Ishikawa (cell line): ENCODE measurements around the gene PCDH9.

ENCODE experiments used
- CEBPB ChIP-seq: IDR thresholded peaks from 2 replicates; pipeline ENCODE4 v1.6.1; 2012
- CREB1 ChIP-seq: IDR thresholded peaks from 2 replicates; pipeline ENCODE4 v1.6.1; 2012; ENCODE audit warnings: low read depth
- EGR1 ChIP-seq: IDR thresholded peaks from 2 replicates; pipeline ENCODE4 v1.6.1; 2012
- EP300 ChIP-seq: IDR thresholded peaks from 2 replicates; pipeline ENCODE4 v1.6.1; 2012; ENCODE audit warnings: borderline replicate concordance
- FOXM1 ChIP-seq: IDR thresholded peaks from 2 replicates; pipeline ENCODE4 v1.6.1; 2012; ENCODE audit warnings: low read depth, borderline replicate concordance
- NFIC ChIP-seq: IDR thresholded peaks from 2 replicates; pipeline ENCODE4 v1.6.1; 2012
- RAD21 ChIP-seq: IDR thresholded peaks from 2 replicates; pipeline ENCODE4 v1.6.1; 2012; ENCODE audit warnings: low read depth
- REST ChIP-seq: IDR thresholded peaks from 2 replicates; pipeline ENCODE4 v1.6.1; 2012; ENCODE audit warnings: low read depth, mild to moderate bottlenecking
- TAF1 ChIP-seq: IDR thresholded peaks from 2 replicates; pipeline ENCODE4 v1.6.1; 2012; ENCODE audit warnings: low read depth, mild to moderate bottlenecking
- TCF12 ChIP-seq: IDR thresholded peaks from 2 replicates; pipeline ENCODE4 v1.6.1; 2012; ENCODE audit warnings: low read depth
- TEAD4 ChIP-seq: IDR thresholded peaks from 2 replicates; pipeline ENCODE4 v1.6.1; 2012
- YY1 ChIP-seq: IDR thresholded peaks from 2 replicates; pipeline ENCODE4 v1.6.1; 2012; ENCODE audit warnings: low read depth
- ZBTB7A ChIP-seq: IDR thresholded peaks from 2 replicates; pipeline ENCODE4 v1.6.1; 2012; ENCODE audit warnings: low read depth
- TF ChIP-seq, protein P1 (sequence below): IDR thresholded peaks from 2 replicates; pipeline ENCODE4 v1.6.1; 2012
- TF ChIP-seq, protein P2 (sequence below): IDR thresholded peaks from 2 replicates; pipeline ENCODE4 v1.6.1; 2012

The PCDH9 gene

GRCh38 chr13:66847541-66847940 is 382.6 kb downstream of the PCDH9 start:
- TF ChIP-seq REST (no peak), TAF1 (no peak), YY1 (no peak)

GRCh38 chr13:66845393-66845792 is 384.7 kb downstream of the PCDH9 start:
- no peak for TF ChIP-seq TAF1
- TF ChIP-seq, protein P1, sequence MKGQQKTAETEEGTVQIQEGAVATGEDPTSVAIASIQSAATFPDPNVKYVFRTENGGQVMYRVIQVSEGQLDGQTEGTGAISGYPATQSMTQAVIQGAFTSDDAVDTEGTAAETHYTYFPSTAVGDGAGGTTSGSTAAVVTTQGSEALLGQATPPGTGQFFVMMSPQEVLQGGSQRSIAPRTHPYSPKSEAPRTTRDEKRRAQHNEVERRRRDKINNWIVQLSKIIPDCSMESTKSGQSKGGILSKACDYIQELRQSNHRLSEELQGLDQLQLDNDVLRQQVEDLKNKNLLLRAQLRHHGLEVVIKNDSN = no peak
- TF ChIP-seq CEBPB = no peak
- TF ChIP-seq TCF12 = no peak
- TF ChIP-seq EGR1 = no peak
- TF ChIP-seq FOXM1 = no peak
- TF ChIP-seq TEAD4 = no peak
- no peak for TF ChIP-seq REST
- no peak for TF ChIP-seq NFIC
- TF ChIP-seq CREB1 = no peak
- TF ChIP-seq RAD21 = no peak
- no peak for TF ChIP-seq EP300
- no peak for TF ChIP-seq YY1
- TF ChIP-seq ZBTB7A = no peak
- TF ChIP-seq, protein P2, sequence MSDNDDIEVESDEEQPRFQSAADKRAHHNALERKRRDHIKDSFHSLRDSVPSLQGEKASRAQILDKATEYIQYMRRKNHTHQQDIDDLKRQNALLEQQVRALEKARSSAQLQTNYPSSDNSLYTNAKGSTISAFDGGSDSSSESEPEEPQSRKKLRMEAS = no peak

- TF ChIP-seq ZBTB7A = no peak
- no peak for TF ChIP-seq TCF12
- TF ChIP-seq, protein P2 = no peak
- TF ChIP-seq, protein P1 = no peak
- TF ChIP-seq EP300 = no peak
These were observed 385.2 kb downstream of the PCDH9 start for GRCh38 chr13:66844933-66845332.

- TF ChIP-seq EGR1 = no peak
- no peak for TF ChIP-seq NFIC
- no peak for TF ChIP-seq FOXM1
- TF ChIP-seq, protein P1 = no peak
- no peak for TF ChIP-seq CEBPB
- no peak for TF ChIP-seq RAD21
These were observed 387.4 kb downstream of the PCDH9 start for GRCh38 chr13:66842766-66843165.

DNA sequence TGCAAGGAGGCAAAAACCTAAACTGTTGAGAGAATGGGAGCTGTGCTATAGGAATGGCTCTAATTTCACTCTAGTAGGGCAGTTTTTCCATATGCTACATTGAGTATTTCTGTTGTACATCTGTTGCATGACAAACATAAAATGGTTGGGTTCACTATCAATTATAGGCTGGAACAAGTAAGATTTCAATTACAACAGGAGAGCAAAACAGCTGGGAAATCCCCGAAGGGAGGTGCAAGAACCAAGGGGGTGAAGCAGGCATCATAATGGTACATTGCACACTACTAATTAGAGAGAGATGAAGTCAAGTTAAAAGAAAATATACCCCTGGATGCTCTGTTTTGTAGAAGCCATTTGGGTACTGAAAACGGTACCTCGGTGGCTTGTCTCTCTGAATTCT is 389.5 kb downstream of the PCDH9 start:
- TF ChIP-seq ZBTB7A = no peak
- no peak for TF ChIP-seq TEAD4
- no peak for TF ChIP-seq REST
- TF ChIP-seq CEBPB = no peak
- TF ChIP-seq TCF12 = no peak
- no peak for TF ChIP-seq EP300
- TF ChIP-seq, protein P1 = no peak
- TF ChIP-seq EGR1 = no peak
- no peak for TF ChIP-seq FOXM1
- no peak for TF ChIP-seq NFIC
- no peak for TF ChIP-seq RAD21
- TF ChIP-seq, protein P2 = no peak
- TF ChIP-seq YY1 = no peak
- no peak for TF ChIP-seq TAF1
- TF ChIP-seq CREB1 = no peak
